Transverse colon (tissue), 4 donors: Measurements from ENCODE around the gene IFNK.

ENCODE experiments used
- CTCF ChIP-seq, 5 experiments: fragments of 200-600 bp in 3 of 5; fragments of 450-650 bp in 2 of 5; sonication (generic) in 3 of 5; IDR thresholded peaks; 1 replicate in 2 of 5; 2 replicates in 3 of 5; pipeline ENCODE4 v1.5.1; 2016 to 2017; ENCODE audit warnings: antibody characterized with exemption in 5 of 5, inconsistent platforms in 3 of 5, mild to moderate bottlenecking in 2 of 5, moderate library complexity in 1 of 5
- EP300 ChIP-seq: sonication (generic); formaldehyde crosslinking; IDR thresholded peaks from one replicate; pipeline ENCODE4 v1.6.1; 2017; ENCODE audit warnings: antibody characterized with exemption, low read depth
- POLR2A ChIP-seq: fragments of 450-650 bp; IDR thresholded peaks from one replicate; pipeline ENCODE4 v1.6.1; 2016; ENCODE audit warnings: antibody characterized with exemption, mild to moderate bottlenecking, moderate library complexity
- POLR2AphosphoS5 ChIP-seq, 3 donors: sonication (generic); formaldehyde crosslinking; IDR thresholded peaks; one replicate each; pipeline ENCODE4 v1.6.1; 2016; ENCODE audit warnings: antibody characterized with exemption in 3 of 3

- TF ChIP-seq CTCF (IDR thresholded peaks at IDR 0.05) = no peak
- no peak for TF ChIP-seq POLR2AphosphoS5 (IDR thresholded peaks at IDR 0.05)
- TF ChIP-seq POLR2A = no peak
- no peak for TF ChIP-seq EP300
These were observed 42.0 kb downstream of the IFNK start for GRCh38 chr9:27566118-27566517.
